CD4-positive, alpha-beta T cell (primary cell): ENCODE measurements around the gene PLA2G4B. TPM values are rescaled to one million over a fixed set of nuclear protein-coding genes. Genes with fewer than 3 reads are reported as not detected.

Experiments used
- ATAC-seq: fragments of 200-7000 bp; cut with Tn5 transposase; one replicate; pipeline ENCODE4 v1.10.0; 2022; ENCODE audit warnings: mild to moderate bottlenecking; ENCODE audit not compliant: poor library complexity
- CTCF ChIA-PET: fragments of 350-600 bp; sonication (Branson Sonifier 250); formaldehyde crosslinking; loops from one replicate; lab custom pipeline; 2021; ENCODE audit warnings: antibody characterized with exemption, inconsistent platforms; lab: Charles Lee
- POLR2A ChIA-PET: fragments of 350-600 bp; sonication (Branson Sonifier 250); formaldehyde crosslinking; loops from one replicate; lab custom pipeline; 2021; ENCODE audit warnings: antibody characterized with exemption, inconsistent platforms; lab: Charles Lee
- DNase-seq, 14 experiments: peaks; one replicate each; pipeline ENCODE4 v3.0.0-alpha.2; 2013 to 2020; ENCODE audit warnings: mixed read lengths in 2 of 14
- H3K27ac ChIP-seq, 2 donors: one replicate each; pipeline versions ENCODE4 v1.5.1 to v1.7.0; 2013; ENCODE audit warnings: low read length in 2 of 2, low read depth in 1 of 2, mild to moderate bottlenecking in 1 of 2
- H3K27me3 ChIP-seq, 2 experiments: 1 replicate in 1 of 2; 2 replicates in 1 of 2; pipeline versions ENCODE4 v1.6.1 to v1.7.0; 2013; ENCODE audit warnings: low read length in 2 of 2, control low read depth in 1 of 2, mild to moderate bottlenecking in 1 of 2, moderate library complexity in 1 of 2; ENCODE audit not compliant: insufficient read depth in 2 of 2, control insufficient read depth in 1 of 2
- H3K36me3 ChIP-seq: one replicate; pipeline ENCODE4 v1.6.1; 2013; ENCODE audit warnings: low read length, control low read depth; ENCODE audit not compliant: insufficient read depth
- H3K4me1 ChIP-seq: one replicate; pipeline ENCODE4 v1.6.1; 2013; ENCODE audit warnings: low read length, control low read depth; ENCODE audit not compliant: insufficient read depth
- H3K4me3 ChIP-seq: one replicate; pipeline ENCODE4 v1.5.1; 2013; ENCODE audit warnings: mild to moderate bottlenecking, low read length, moderate library complexity
- H3K9me3 ChIP-seq, 2 experiments: 1 replicate in 1 of 2; 2 replicates in 1 of 2; pipeline versions ENCODE4 v1.6.1 to v1.7.0; 2013; ENCODE audit warnings: low read length in 2 of 2, mild to moderate bottlenecking in 2 of 2, control low read depth in 1 of 2, moderate library complexity in 1 of 2; ENCODE audit not compliant: control insufficient read depth in 1 of 2, insufficient read depth in 1 of 2
- H3K27ac Mint-ChIP-seq: one replicate; pipeline ENCODE4 v1.8.0; 2020; ENCODE audit warnings: mixed read lengths
- H3K27me3 Mint-ChIP-seq: one replicate; pipeline ENCODE4 v1.8.0; 2021; ENCODE audit warnings: mixed read lengths
- H3K36me3 Mint-ChIP-seq: one replicate; pipeline ENCODE4 v1.8.0; 2021; ENCODE audit warnings: low read depth, mixed read lengths
- H3K4me1 Mint-ChIP-seq: one replicate; pipeline ENCODE4 v1.8.0; 2021; ENCODE audit warnings: low read depth, mixed read lengths
- H3K4me3 Mint-ChIP-seq: one replicate; pipeline ENCODE4 v1.8.0; 2020; ENCODE audit warnings: mild to moderate bottlenecking, mixed read lengths
- H3K9me3 Mint-ChIP-seq: one replicate; pipeline ENCODE4 v1.8.0; 2020; ENCODE audit warnings: mixed read lengths
- CTCF ChIP-seq: fragments of 200-600 bp; IDR thresholded peaks from one replicate; pipeline ENCODE4 v1.8.0; 2022; ENCODE audit warnings: antibody characterized with exemption, mild to moderate bottlenecking
- intact Hi-C, 2 experiments: fragments of 100-400 bp; cut with DNase I in 1 of 2; cut with micrococcal nuclease in 1 of 2; formaldehyde crosslinking; loops; one replicate each; pipeline versions ENCODE4 v1.15.1 to v1.9.0; 2023 to 2025; cut with DNase I, micrococcal nuclease
- total RNA-seq, 174 experiments: library from RNA in 2 of 174; stranded (reverse) in 2 of 174; gene quantifications; one replicate each; pipeline ENCODE4 v1.2.3 and lab custom pipeline; 2021 to 2026

PLA2G4B gene
- total RNA-seq, 2 experiments from 2014 or later = 33.7 to 34.6 TPM

- Histone ChIP-seq H3K9me3 (no peaks in the 10 kb centered on the region), H3K27me3 (no peaks in the 10 kb centered on the region), H3K36me3 (peaks cover 77% of the 10 kb centered on the region), H3K4me3 (no peak overlapping the region), H3K27ac (no peak overlapping the region), H3K4me1 (peaks cover 1% of the 10 kb centered on the region)
- CTCF ChIA-PET = interaction anchor here (0.7 kb wide), 1 partner anchor 61 kb away, joined by 3 read pairs; no protein-coding TSS in a partner anchor
- no peaks in the 10 kb centered on the region for H3K9me3 Mint-ChIP-seq
- intact Hi-C loops = no loop called here
- no peak for TF ChIP-seq CTCF
- H3K27ac Mint-ChIP-seq = no peak overlapping the region
- no peaks in the 10 kb centered on the region for H3K27me3 Mint-ChIP-seq
- ATAC-seq (no peak), DNase-seq (no peak)
- H3K36me3 Mint-ChIP-seq = peaks cover 41% of the 10 kb centered on the region
- POLR2A ChIA-PET = interaction anchor here (0.6 kb wide), 1 partner anchor 35 kb away, joined by 4 read pairs; no protein-coding TSS in a partner anchor
- H3K4me3 Mint-ChIP-seq = no peak overlapping the region
- no peaks in the 10 kb centered on the region for H3K4me1 Mint-ChIP-seq
Observed at GRCh38 chr15:41843571-41843970, 4.9 kb downstream of the PLA2G4B start.

- peaks cover 77% of the 10 kb centered on the region for H3K36me3 ChIP-seq
- H3K9me3 Mint-ChIP-seq = no peaks in the 10 kb centered on the region
- POLR2A ChIA-PET = no interaction called here
- intact Hi-C loops = no loop called here
- H3K27me3 ChIP-seq = no peaks in the 10 kb centered on the region
- TF ChIP-seq CTCF = no peak
- H3K27ac Mint-ChIP-seq = no peak overlapping the region
- CTCF ChIA-PET = no interaction called here
- H3K4me3 ChIP-seq = no peak overlapping the region
- DNase-seq = no peak
- peaks cover 48% of the 10 kb centered on the region for H3K36me3 Mint-ChIP-seq
- H3K4me1 ChIP-seq = no peaks in the 10 kb centered on the region
- H3K9me3 ChIP-seq = no peaks in the 10 kb centered on the region
- no peak overlapping the region for H3K27ac ChIP-seq
- H3K4me3 Mint-ChIP-seq = no peak overlapping the region
- ATAC-seq = no peak
- no peaks in the 10 kb centered on the region for H3K27me3 Mint-ChIP-seq
- H3K4me1 Mint-ChIP-seq = no peaks in the 10 kb centered on the region
Observed at GRCh38 chr15:41844814-41845213, 6.2 kb downstream of the PLA2G4B start.

- H3K27ac ChIP-seq = no peak overlapping the region
- DNase-seq (no peak), ATAC-seq (no peak)
- no peaks in the 10 kb centered on the region for H3K27me3 ChIP-seq
- no peaks in the 10 kb centered on the region for H3K9me3 Mint-ChIP-seq
- H3K4me1 ChIP-seq = peaks cover 5% of the 10 kb centered on the region
- no peaks in the 10 kb centered on the region for H3K4me1 Mint-ChIP-seq
- H3K27ac Mint-ChIP-seq = no peak overlapping the region
- H3K4me3 Mint-ChIP-seq = no peak overlapping the region
- no peaks in the 10 kb centered on the region for H3K9me3 ChIP-seq
- no peaks in the 10 kb centered on the region for H3K27me3 Mint-ChIP-seq
- peaks cover 48% of the 10 kb centered on the region for H3K36me3 Mint-ChIP-seq
- peaks cover 59% of the 10 kb centered on the region for H3K36me3 ChIP-seq
- ChIA-PET POLR2A (interaction anchor here (1.4 kb wide), 1 partner anchor 15 kb away, joined by 3 read pairs; no protein-coding TSS in a partner anchor), CTCF (no interaction called here)
- TF ChIP-seq CTCF = no peak
- intact Hi-C loops = no loop called here
- H3K4me3 ChIP-seq = no peak overlapping the region
Observed at GRCh38 chr15:41847206-41847605, 8.6 kb downstream of the PLA2G4B start.
